HG02642 (cell line): ENCODE measurements around the gene OR2H1.
"Not testable (repeated sequence)": the region's sequence is repeated elsewhere in the genome, so short reads cannot be mapped to it uniquely, and the experiment has no call there.

ENCODE experiments used
- ATAC-seq: cut with Tn5 transposase; IDR thresholded peaks from one replicate; pipeline ENCODE4 v1.9.1; 2021; ENCODE audit warnings: mild to moderate bottlenecking; ENCODE audit not compliant: unreplicated experiment, poor library complexity

Gene OR2H1

GRCh38 chr6:29456971-29457370 lies at the start of gene OR2H1, which contains the start of gene OR11A1:
Gene OR2H1, plus strand, starts transcription at chr6:29457155. Its CDS starts 4,615 bp downstream, at chr6:29461770.
Gene OR11A1, minus strand, starts transcription at chr6:29457071. Its CDS starts 29,430 bp downstream, at chr6:29427641.
- no peak for ATAC-seq

GRCh38 chr6:29414588-29414987 lies 42.4 kb upstream of the OR2H1 start, which contains the start of gene OR12D1:
Gene OR12D1, plus strand, starts transcription at chr6:29414928.
- no peak for ATAC-seq

GRCh38 chr6:29419516-29419915 lies 37.4 kb upstream of the OR2H1 start:
- no peak for ATAC-seq

- no peak for ATAC-seq
These were observed 32.8 kb upstream of the OR2H1 start for GRCh38 chr6:29424168-29424567.

GRCh38 chr6:29424575-29424974 lies 32.4 kb upstream of the OR2H1 start:
- ATAC-seq = no peak

- ATAC-seq = no peak
These were observed 31.9 kb upstream of the OR2H1 start for GRCh38 chr6:29425075-29425474.

GRCh38 chr6:29426654-29427053 lies 30.3 kb upstream of the OR2H1 start:
- ATAC-seq = no peak

- not testable (repeated sequence) for ATAC-seq
These were observed 20.2 kb upstream of the OR2H1 start for GRCh38 chr6:29436730-29437129.

GRCh38 chr6:29439006-29439405 lies 17.9 kb upstream of the OR2H1 start, which contains the start of gene OR10C1:
Gene OR10C1, plus strand, starts transcription at chr6:29439306. Its CDS starts 710 bp downstream, at chr6:29440016.
- no peak for ATAC-seq

- ATAC-seq = no peak
These were observed 14.2 kb upstream of the OR2H1 start for GRCh38 chr6:29442719-29443118.

GRCh38 chr6:29444031-29444430 lies 12.9 kb upstream of the OR2H1 start:
- ATAC-seq = not testable (repeated sequence)

- no peak for ATAC-seq
These were observed 9.3 kb upstream of the OR2H1 start for GRCh38 chr6:29447670-29448069.

- no peak for ATAC-seq
These were observed 5.3 kb upstream of the OR2H1 start for GRCh38 chr6:29451471-29452193.

GRCh38 chr6:29461021-29461814 lies 4.3 kb downstream of the OR2H1 start:
- ATAC-seq = no peak

- ATAC-seq = no peak
These were observed 5.1 kb downstream of the OR2H1 start for GRCh38 chr6:29462022-29462421.

GRCh38 chr6:29465279-29465678 lies 8.3 kb downstream of the OR2H1 start:
- no peak for ATAC-seq

- no peak for ATAC-seq
These were observed 8.8 kb downstream of the OR2H1 start for GRCh38 chr6:29465801-29466200.

GRCh38 chr6:29466241-29466640 lies 9.3 kb downstream of the OR2H1 start:
- ATAC-seq = no peak

- no peak for ATAC-seq
These were observed 18.0 kb downstream of the OR2H1 start for GRCh38 chr6:29474996-29475395.

- ATAC-seq = no peak
These were observed 21.0 kb downstream of the OR2H1 start for GRCh38 chr6:29477923-29478450.

- no peak for ATAC-seq
These were observed 21.8 kb downstream of the OR2H1 start for GRCh38 chr6:29478740-29479139.
